ENCODE measurements around the gene PDHB.
A peak's percentile ranks its signal among the peaks of the same experiment; 100 is the strongest.

PDHB gene

GRCh38 chr3:58391156-58391865, 42.3 kb downstream of the PDHB start:
- peaks cover 8 to 60% (median 16%) of the 10 kb centered on the region in 4 experiments for H3K36me3 ChIP-seq (ENCODE audit: control insufficient read depth in 4 of 4, insufficient read depth in 4 of 4, low read length in 3 of 4)
- DNase-seq = no peak
- H3K9me3 ChIP-seq (ENCODE audit: control extremely low read depth in 1 of 5, control insufficient read depth in 4 of 5, insufficient read depth in 2 of 5, low read depth in 1 of 5, low read length in 4 of 5) = no peaks in the 10 kb centered on the region
- POLR2A ChIA-PET = no interaction called here
- WGBS (ENCODE audit: insufficient coverage) = 94% methylated on average over 2 of the region's 3 CpGs
- H3K27me3 ChIP-seq (replicated peaks in 2 of 5; ENCODE audit: control insufficient read depth in 4 of 5, insufficient read depth in 5 of 5, low read length in 4 of 5) = no peaks in the 10 kb centered on the region
- H3K4me3 ChIP-seq (ENCODE audit: control insufficient read depth in 1 of 7, extremely low read depth in 1 of 7, insufficient read depth in 4 of 7, low read depth in 2 of 7, low read length in 6 of 7) = no peak overlapping the region
- CTCF ChIA-PET = interaction anchor here (0.9 to 1.6 kb wide), 8 partner anchors 10 to 128 kb away, joined by 3 to 4 read pairs (median 3); partner anchors contain the start of genes HTD2 and RPP14
- H3K27ac ChIP-seq (ENCODE audit: insufficient read depth in 1 of 2, low read depth in 1 of 2, low read length in 2 of 2, poor library complexity in 1 of 2, severe bottlenecking in 2 of 2) = no peak overlapping the region
- H3K4me1 ChIP-seq (ENCODE audit: control extremely low read depth in 1 of 4, control insufficient read depth in 4 of 4, insufficient read depth in 4 of 4, low read length in 3 of 4) = peaks cover 5 to 27% (median 17%) of the 10 kb centered on the region in 4 experiments

- Histone ChIP-seq H3K36me3 (ENCODE audit: control insufficient read depth in 4 of 4, insufficient read depth in 4 of 4, low read length in 3 of 4) (peaks cover 2 to 61% (median 11%) of the 10 kb centered on the region in 4 experiments), H3K9me3 (ENCODE audit: control extremely low read depth in 1 of 5, control insufficient read depth in 4 of 5, insufficient read depth in 2 of 5, low read depth in 1 of 5, low read length in 4 of 5) (no peaks in the 10 kb centered on the region), H3K4me1 (ENCODE audit: control extremely low read depth in 1 of 4, control insufficient read depth in 4 of 4, insufficient read depth in 4 of 4, low read length in 3 of 4) (peaks cover 5 to 40% (median 21%) of the 10 kb centered on the region in 4 experiments), H3K27ac (ENCODE audit: insufficient read depth in 1 of 2, low read depth in 1 of 2, low read length in 2 of 2, poor library complexity in 1 of 2, severe bottlenecking in 2 of 2) (peak overlapping the region in 1 of 2 experiments; percentile 17), H3K4me3 (ENCODE audit: control insufficient read depth in 1 of 7, extremely low read depth in 1 of 7, insufficient read depth in 4 of 7, low read depth in 2 of 7, low read length in 6 of 7) (no peak overlapping the region), H3K27me3 (replicated peaks in 2 of 5; ENCODE audit: control insufficient read depth in 4 of 5, insufficient read depth in 5 of 5, low read length in 4 of 5) (no peaks in the 10 kb centered on the region)
- ChIA-PET CTCF (interaction anchor here (0.8 to 1.5 kb wide), 6 partner anchors 13 to 82 kb away, joined by 3 to 6 read pairs (median 4); partner anchors contain the start of genes HTD2, PXK and RPP14), POLR2A (interaction anchor here (1.2 kb wide), 1 partner anchor 10 kb away, joined by 4 read pairs; no protein-coding TSS in a partner anchor)
- DNase-seq = no peak
These were observed 45.0 kb downstream of the PDHB start for GRCh38 chr3:58388550-58389091.

- Histone ChIP-seq H3K36me3 (ENCODE audit: control insufficient read depth in 4 of 4, insufficient read depth in 4 of 4, low read length in 3 of 4) (peaks cover 2 to 66% (median 14%) of the 10 kb centered on the region in 4 experiments), H3K4me1 (ENCODE audit: control extremely low read depth in 1 of 4, control insufficient read depth in 4 of 4, insufficient read depth in 4 of 4, low read length in 3 of 4) (peaks cover 5 to 40% (median 21%) of the 10 kb centered on the region in 4 experiments), H3K4me3 (ENCODE audit: control insufficient read depth in 1 of 7, extremely low read depth in 1 of 7, insufficient read depth in 4 of 7, low read depth in 2 of 7, low read length in 6 of 7) (no peak overlapping the region), H3K27ac (ENCODE audit: insufficient read depth in 1 of 2, low read depth in 1 of 2, low read length in 2 of 2, poor library complexity in 1 of 2, severe bottlenecking in 2 of 2) (peak overlapping the region in 1 of 2 experiments; percentile 36), H3K27me3 (replicated peaks in 2 of 5; ENCODE audit: control insufficient read depth in 4 of 5, insufficient read depth in 5 of 5, low read length in 4 of 5) (no peaks in the 10 kb centered on the region), H3K9me3 (ENCODE audit: control extremely low read depth in 1 of 5, control insufficient read depth in 4 of 5, insufficient read depth in 2 of 5, low read depth in 1 of 5, low read length in 4 of 5) (no peaks in the 10 kb centered on the region)
- no peak for DNase-seq
- ChIA-PET CTCF (interaction anchor here (0.8 to 1.5 kb wide), 6 partner anchors 14 to 81 kb away, joined by 3 to 6 read pairs (median 4); partner anchors contain the start of genes HTD2, PXK and RPP14), POLR2A (no interaction called here)
- 97% methylated on average over 3 of the region's 6 CpGs for WGBS (ENCODE audit: insufficient coverage)
These were observed 45.7 kb downstream of the PDHB start for GRCh38 chr3:58387650-58388546.

GRCh38 chr3:58386626-58387365, 46.8 kb downstream of the PDHB start:
- H3K27ac ChIP-seq (ENCODE audit: insufficient read depth in 1 of 2, low read depth in 1 of 2, low read length in 2 of 2, poor library complexity in 1 of 2, severe bottlenecking in 2 of 2) = no peak overlapping the region

GRCh38 chr3:58384381-58385090, 49.1 kb downstream of the PDHB start:
- ChIA-PET CTCF (interaction anchor here (0.6 to 2.1 kb wide), 4 partner anchors 16 to 62 kb away, joined by 3 to 4 read pairs (median 3); no protein-coding TSS in a partner anchor), POLR2A (no interaction called here)
- 100% methylated on average over 3 of the region's 3 CpGs for WGBS (ENCODE audit: insufficient coverage)
- no peaks in the 10 kb centered on the region for H3K9me3 ChIP-seq (ENCODE audit: control extremely low read depth in 1 of 5, control insufficient read depth in 4 of 5, insufficient read depth in 2 of 5, low read depth in 1 of 5, low read length in 4 of 5)
- H3K27ac ChIP-seq (ENCODE audit: insufficient read depth in 1 of 2, low read depth in 1 of 2, low read length in 2 of 2, poor library complexity in 1 of 2, severe bottlenecking in 2 of 2) = no peak overlapping the region
- no peak overlapping the region for H3K4me3 ChIP-seq (ENCODE audit: control insufficient read depth in 1 of 7, extremely low read depth in 1 of 7, insufficient read depth in 4 of 7, low read depth in 2 of 7, low read length in 6 of 7)
- DNase-seq = no peak
- no peaks in the 10 kb centered on the region for H3K27me3 ChIP-seq (replicated peaks in 2 of 5; ENCODE audit: control insufficient read depth in 4 of 5, insufficient read depth in 5 of 5, low read length in 4 of 5)
- peaks cover 0 to 53% (median 13%) of the 10 kb centered on the region in 4 experiments for H3K36me3 ChIP-seq (ENCODE audit: control insufficient read depth in 4 of 4, insufficient read depth in 4 of 4, low read length in 3 of 4)
- peaks cover 5 to 42% (median 21%) of the 10 kb centered on the region in 4 experiments for H3K4me1 ChIP-seq (ENCODE audit: control extremely low read depth in 1 of 4, control insufficient read depth in 4 of 4, insufficient read depth in 4 of 4, low read length in 3 of 4)

More at GRCh38 chr3:58386626-58387365, 46.8 kb downstream of the PDHB start:
- Histone ChIP-seq H3K27me3 (replicated peaks in 2 of 5; ENCODE audit: control insufficient read depth in 4 of 5, insufficient read depth in 5 of 5, low read length in 4 of 5) (no peaks in the 10 kb centered on the region), H3K9me3 (ENCODE audit: control extremely low read depth in 1 of 5, control insufficient read depth in 4 of 5, insufficient read depth in 2 of 5, low read depth in 1 of 5, low read length in 4 of 5) (no peaks in the 10 kb centered on the region), H3K4me1 (ENCODE audit: control extremely low read depth in 1 of 4, control insufficient read depth in 4 of 4, insufficient read depth in 4 of 4, low read length in 3 of 4) (peaks cover 5 to 40% (median 21%) of the 10 kb centered on the region in 4 experiments), H3K36me3 (ENCODE audit: control insufficient read depth in 4 of 4, insufficient read depth in 4 of 4, low read length in 3 of 4) (peaks cover under 1 to 66% (median 14%) of the 10 kb centered on the region in 4 experiments), H3K4me3 (ENCODE audit: control insufficient read depth in 1 of 7, extremely low read depth in 1 of 7, insufficient read depth in 4 of 7, low read depth in 2 of 7, low read length in 6 of 7) (no peak overlapping the region)
- DNase-seq = peak in 2 of 3 donors; percentile 54 to 61
- WGBS (ENCODE audit: insufficient coverage) = 34% methylated on average over 3 of the region's 3 CpGs
- CTCF ChIA-PET = interaction anchor here (0.7 to 2.1 kb wide), 9 partner anchors 8 to 66 kb away, joined by 3 to 8 read pairs (median 4); partner anchors contain the start of gene PXK
- POLR2A ChIA-PET = interaction anchor here (0.7 kb wide), 1 partner anchor 30 kb away, joined by 4 read pairs; no protein-coding TSS in a partner anchor

GRCh38 chr3:58383904-58384303, 49.7 kb downstream of the PDHB start:
- H3K27ac ChIP-seq (ENCODE audit: insufficient read depth in 1 of 2, low read depth in 1 of 2, low read length in 2 of 2, poor library complexity in 1 of 2, severe bottlenecking in 2 of 2) = no peak overlapping the region
- DNase-seq = no peak
- no peaks in the 10 kb centered on the region for H3K9me3 ChIP-seq (ENCODE audit: control extremely low read depth in 1 of 5, control insufficient read depth in 4 of 5, insufficient read depth in 2 of 5, low read depth in 1 of 5, low read length in 4 of 5)
- CTCF ChIA-PET = no interaction called here
- no peak overlapping the region for H3K4me3 ChIP-seq (ENCODE audit: control insufficient read depth in 1 of 7, extremely low read depth in 1 of 7, insufficient read depth in 4 of 7, low read depth in 2 of 7, low read length in 6 of 7)
- POLR2A ChIA-PET = no interaction called here
- peaks cover 0 to 53% (median 13%) of the 10 kb centered on the region in 4 experiments for H3K36me3 ChIP-seq (ENCODE audit: control insufficient read depth in 4 of 4, insufficient read depth in 4 of 4, low read length in 3 of 4)
- H3K4me1 ChIP-seq (ENCODE audit: control extremely low read depth in 1 of 4, control insufficient read depth in 4 of 4, insufficient read depth in 4 of 4, low read length in 3 of 4) = peaks cover 2 to 43% (median 17%) of the 10 kb centered on the region in 4 experiments
- H3K27me3 ChIP-seq (replicated peaks in 2 of 5; ENCODE audit: control insufficient read depth in 4 of 5, insufficient read depth in 5 of 5, low read length in 4 of 5) = no peaks in the 10 kb centered on the region
- 96% methylated on average over 4 of the region's 4 CpGs for WGBS (ENCODE audit: insufficient coverage)

Measured in common myeloid progenitor, CD34-positive (primary cell).